Anterior cingulate cortex (tissue), 58 donors: Measurements from ENCODE around the gene UIMC1.
"Not testable (repeated sequence)": the region's sequence is repeated elsewhere in the genome, so short reads cannot be mapped to it uniquely, and the experiment has no call there.

ENCODE experiments used
- DNase-seq, 58 donors: peaks; one replicate each; lab custom pipeline; 2025; lab: John Stamatoyannopoulos, UW

Gene UIMC1

DNA sequence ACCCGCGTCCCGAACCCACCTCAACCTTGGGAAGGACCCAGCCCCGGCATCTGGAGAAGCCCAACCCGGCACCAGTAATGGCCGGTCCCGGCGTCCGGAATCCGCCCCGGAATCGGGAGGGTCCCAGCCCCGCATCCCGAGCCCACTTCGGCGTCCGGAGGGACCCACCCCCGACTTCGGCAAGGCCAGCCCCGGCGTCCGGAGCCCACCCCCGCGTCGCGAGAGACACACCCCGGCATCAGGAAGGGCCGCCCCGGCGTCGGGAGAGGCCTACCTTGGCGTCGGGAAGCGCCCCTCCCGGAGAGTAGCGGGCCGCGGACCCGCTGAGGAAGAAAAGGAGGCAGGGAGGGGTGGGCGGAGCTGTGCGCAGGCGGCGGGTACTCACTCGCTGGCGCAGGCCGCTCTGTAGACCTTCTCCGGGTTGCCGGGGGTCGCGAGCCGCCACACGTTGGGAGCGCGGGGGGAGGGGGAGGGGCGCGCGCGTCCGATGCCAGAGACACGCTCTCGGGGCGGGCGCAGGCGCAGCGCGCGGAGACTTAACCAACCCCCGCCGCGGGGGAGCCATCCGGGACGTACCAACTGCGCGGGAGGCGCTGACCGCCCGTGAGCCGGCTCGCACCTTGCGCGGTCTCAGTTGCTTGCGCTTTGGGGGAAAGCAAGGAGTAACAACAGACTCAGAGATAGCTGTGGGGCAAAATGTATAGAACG, at the start of gene UIMC1:
Gene UIMC1 (minus strand): TSS at position 515 of the 708 bp plus-strand sequence. CDS start 24,164 bp downstream, outside the sequence.
- DNase-seq = peak; percentile 38 to 92 (median 81)

GRCh38 chr5:177049285-177049684, 42.7 kb upstream of the UIMC1 start:
- no peak for DNase-seq

DNA sequence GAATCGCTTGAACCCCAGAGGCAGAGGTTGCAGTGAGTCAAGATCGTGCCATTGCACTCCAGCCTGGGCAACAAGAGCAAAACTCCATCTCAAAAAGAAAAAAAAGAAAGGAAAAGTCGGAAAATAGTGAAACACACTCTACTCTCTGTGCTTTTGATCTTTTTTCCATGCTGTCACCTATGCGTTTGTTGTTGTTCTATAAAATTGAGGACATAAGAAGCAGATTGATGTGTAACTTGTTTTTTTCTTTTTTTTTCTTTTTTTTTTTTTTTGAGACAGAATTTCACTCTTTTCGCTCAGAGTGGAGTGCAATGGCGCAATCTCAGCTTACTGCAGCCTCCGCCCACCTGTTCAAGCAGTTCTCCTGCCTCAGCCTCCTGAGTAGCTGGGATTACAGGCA, 42.0 kb upstream of the UIMC1 start:
- DNase-seq = not testable (repeated sequence)

GRCh38 chr5:177045631-177046030, 39.1 kb upstream of the UIMC1 start:
- no peak for DNase-seq

- DNase-seq = no peak
Observed at GRCh38 chr5:177044641-177045040, 38.1 kb upstream of the UIMC1 start.

DNA sequence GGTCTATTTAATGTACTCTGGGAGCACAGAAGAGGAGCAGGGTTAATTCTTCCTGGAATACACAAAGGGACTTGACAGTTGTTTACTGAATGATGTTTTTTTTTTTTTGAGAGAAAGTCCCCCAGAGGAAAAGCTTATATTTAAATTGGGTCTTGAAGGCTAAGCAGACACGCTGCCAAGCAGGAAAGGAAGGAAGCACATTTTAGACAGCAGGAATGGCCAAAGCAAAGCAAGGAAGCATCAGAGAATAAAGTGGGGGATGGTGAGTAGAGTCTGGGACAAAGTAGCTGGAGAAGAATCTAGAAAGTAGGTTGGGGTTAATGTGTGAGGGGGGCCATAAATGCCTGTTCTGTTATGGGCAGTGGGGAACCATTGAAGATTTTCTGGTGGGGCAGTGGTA, 37.4 kb upstream of the UIMC1 start:
- DNase-seq = no peak

GRCh38 chr5:177043114-177043513, 36.5 kb upstream of the UIMC1 start:
- DNase-seq = no peak

DNA sequence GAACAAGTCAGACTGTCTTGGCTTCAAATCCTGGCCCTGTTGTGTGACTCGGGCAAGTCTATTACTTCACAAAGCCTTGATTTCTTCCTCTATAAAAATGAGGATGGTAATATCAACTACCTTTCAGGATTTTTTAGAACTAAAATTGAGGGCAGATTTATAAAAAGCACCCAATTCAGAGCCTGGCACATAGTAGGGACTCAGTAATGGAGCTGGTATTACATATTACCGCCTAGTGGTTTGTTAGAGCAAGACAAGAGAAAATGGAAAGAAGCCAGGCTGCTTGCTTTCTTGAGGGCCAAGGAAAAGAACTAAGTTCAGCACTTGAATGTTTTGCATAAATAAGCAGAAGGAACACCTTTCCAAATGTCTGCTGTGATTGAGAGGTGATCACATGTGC, 35.4 kb upstream of the UIMC1 start:
- DNase-seq = no peak

DNA sequence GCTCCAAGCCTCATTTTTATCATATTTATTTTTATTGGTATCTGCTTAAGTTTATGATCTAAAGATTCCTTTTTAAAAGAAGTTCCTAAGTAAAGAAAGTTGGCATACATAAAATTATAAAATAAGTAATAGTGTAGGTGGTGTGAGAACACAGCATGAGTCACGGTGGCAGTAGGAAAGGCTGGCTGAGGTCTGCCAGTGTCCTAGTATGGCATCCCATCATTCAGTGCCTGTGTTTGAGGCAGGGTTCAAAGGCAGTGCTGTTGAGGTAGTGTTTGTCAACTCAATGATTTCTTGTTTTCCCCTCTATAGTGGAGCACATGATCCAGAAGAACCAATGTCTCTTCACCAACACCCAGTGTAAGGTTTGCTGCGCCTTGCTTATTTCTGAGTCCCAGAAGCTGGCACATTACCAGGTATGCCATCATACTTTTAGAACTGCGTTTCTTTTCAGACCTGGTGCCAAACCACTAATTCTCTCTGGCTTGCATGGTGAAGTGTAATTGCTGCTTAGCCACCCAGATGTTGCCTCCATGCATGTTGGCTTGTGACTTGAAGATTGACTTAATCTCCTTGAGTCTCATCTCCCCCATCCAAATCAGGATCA, 34.3 kb upstream of the UIMC1 start:
- peak in 14 of 58 donors; percentile 2 to 54 (median 20) for DNase-seq

- DNase-seq = no peak
Observed at GRCh38 chr5:177036921-177037320, 30.3 kb upstream of the UIMC1 start.

GRCh38 chr5:177036443-177036842, 29.9 kb upstream of the UIMC1 start:
- no peak for DNase-seq

DNA sequence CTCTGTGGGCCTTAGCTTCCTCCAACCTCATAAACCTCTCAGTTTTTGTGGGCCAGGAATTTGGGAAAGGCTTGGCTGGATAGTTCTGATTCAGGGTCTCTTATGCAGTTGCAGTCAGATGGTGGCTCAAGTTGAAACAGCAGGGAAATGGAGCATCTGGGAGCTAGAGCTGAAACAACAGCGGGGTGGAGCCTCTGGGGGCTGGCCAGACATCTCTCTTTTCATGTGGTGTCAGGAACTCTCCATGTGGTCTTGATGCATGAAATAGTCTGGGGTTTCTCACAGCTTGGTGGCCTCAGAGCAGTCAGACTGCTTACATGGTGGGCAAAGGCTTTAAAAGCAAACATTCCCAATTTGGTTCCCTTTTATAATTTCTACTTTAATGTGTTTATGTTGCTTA, 29.4 kb upstream of the UIMC1 start:
- no peak for DNase-seq

DNA sequence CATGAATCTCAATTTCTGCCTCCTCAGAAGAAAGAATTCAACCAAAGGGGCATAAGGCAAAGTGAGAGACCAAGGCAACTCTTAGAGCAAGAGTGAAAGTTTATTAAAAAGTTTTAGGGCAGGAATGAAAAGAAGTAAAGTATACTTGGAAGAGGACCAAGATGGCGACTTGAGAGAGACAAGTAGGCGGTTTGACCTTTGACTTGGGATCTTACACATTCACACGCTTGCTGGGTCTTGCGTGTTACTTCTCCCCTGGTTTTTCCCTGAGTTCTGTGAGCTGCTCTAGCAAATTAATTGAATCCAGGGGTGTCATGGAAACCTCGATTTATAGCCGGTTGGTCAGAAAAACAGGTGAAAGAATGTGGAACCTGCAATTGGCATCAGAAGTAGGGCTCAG, 22.9 kb upstream of the UIMC1 start:
- no peak for DNase-seq

GRCh38 chr5:177027665-177028064, 21.1 kb upstream of the UIMC1 start:
- DNase-seq = no peak

DNA sequence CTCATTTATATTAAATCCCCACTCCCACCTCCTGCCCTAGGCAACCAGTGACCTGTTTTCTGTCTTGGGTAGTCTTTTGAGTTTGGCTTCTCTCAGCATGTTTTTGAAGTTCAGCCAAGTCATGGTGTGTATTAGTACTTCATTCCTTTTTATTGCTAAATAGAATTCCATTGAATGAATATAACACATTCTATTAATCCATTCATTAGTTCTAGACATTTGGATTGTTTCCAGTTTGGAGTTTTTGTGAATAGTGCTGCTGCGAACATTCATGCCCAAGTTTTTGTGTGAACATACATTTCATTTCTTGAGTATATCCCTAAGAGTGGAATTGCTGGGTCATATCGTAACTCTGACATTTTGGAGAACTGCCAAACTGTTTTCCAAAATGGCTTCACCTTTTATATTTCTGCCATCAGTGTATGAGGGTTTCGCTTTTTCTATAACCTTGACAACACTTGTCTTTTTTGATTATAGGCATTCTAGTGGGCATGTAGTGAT, 18.6 kb upstream of the UIMC1 start:
- peak in 2 of 58 donors; percentile 2 to 34 for DNase-seq

DNA sequence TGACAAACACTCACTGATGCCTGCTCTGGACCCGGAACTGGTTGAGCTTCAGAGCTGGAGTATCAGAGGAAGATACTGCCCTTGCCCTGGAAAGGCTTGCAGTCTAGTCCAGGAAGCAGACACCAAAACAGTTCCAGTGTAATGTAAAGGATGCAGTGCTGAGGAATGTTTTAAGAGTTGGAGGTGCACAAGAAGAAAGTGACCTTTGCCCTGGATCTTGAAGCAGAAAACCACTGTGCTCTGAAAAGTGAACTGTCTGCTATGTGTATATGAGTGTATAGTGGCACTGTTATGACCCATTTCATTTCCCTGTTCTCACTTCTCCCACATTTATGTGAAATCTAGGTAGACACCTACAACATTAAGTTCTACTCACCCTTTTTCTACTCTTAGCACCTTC, 18.0 kb upstream of the UIMC1 start:
- no peak for DNase-seq

DNA sequence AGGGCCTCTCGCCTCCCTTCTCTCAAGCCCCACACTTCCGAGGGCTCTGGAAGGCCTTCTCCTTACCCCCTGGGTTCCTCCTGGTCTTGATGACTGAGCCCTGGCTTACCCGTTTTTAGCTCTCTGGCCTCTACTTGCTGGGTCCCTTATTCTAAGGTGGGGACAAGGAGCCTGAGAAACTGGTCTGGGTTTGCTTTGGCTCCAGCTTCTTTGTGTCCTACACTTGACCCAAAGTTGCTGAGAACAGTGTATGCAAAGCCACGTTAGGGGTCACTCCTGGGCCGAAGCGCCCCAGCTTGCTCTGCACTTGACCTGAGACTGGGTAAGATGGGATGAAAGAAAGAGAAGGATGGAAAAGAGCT, 16.7 kb upstream of the UIMC1 start:
- peak in 6 of 58 donors; percentile 1 to 34 (median 14) for DNase-seq

- peak; percentile 26 to 93 (median 77) for DNase-seq
Observed at GRCh38 chr5:177022386-177023302, 16.1 kb upstream of the UIMC1 start, which contains the start of gene ZNF346. Gene ZNF346, plus strand, starts transcription at chr5:177022696. Its CDS starts 43 bp downstream, at chr5:177022739.

DNA sequence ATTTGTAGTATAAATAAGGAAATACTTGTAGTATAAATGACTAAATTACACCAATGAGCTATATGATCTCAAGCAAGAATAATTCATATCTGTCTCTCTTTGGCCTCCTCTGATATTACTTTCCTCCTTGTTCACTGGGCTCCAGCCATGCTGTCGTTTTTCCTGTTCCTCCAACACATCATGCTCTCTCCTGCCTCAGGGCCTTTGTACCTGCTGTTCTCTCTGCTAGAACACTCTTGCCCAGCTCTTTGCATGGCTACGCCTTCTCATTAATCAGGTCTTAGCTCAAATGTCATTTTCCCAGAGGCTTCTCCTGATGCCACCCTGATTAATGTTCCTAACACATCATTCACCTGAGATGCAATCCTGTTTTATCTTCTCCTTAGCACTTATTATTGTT, 13.5 kb upstream of the UIMC1 start:
- DNase-seq = no peak

DNA sequence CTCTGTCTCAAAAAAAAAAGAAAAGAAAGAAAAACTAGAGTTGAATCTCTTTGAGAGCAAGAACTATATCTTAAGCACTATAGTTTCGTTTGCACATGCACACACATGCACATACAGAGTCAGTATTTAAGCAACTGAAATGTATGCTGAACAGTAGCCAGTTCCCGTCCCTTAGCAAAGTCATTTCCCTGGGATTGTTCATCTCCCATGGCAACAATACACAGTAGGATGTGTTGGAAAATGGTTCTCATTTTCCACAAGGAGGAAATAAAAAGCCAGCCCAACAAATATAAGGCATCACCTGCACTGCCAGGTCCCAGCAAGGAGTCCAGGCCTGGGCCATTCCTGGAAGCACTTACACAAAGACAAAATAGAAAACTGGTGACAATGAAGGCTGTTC, 11.8 kb upstream of the UIMC1 start:
- DNase-seq = no peak

DNA sequence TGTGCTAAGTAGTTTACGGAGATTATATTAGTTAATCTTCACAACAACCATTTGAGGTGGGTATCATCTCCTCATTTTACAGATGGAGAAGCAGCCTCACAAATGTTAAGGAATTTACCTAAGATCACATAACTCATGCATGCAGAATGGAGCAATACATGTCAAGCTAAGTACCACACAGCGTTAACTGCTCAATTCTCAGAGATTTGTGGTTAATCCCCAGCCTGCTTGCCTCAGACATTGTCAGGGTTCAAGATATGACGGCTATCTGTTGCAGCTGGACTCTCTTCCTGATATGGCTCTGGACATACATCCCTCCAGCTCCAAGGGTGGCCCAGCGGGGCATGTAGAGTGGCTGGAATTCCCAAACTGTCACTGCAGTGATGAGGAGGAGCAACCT, 8.6 kb upstream of the UIMC1 start:
- DNase-seq = no peak
